ENCODE results near the gene RCE1.

Gene RCE1

DNA sequence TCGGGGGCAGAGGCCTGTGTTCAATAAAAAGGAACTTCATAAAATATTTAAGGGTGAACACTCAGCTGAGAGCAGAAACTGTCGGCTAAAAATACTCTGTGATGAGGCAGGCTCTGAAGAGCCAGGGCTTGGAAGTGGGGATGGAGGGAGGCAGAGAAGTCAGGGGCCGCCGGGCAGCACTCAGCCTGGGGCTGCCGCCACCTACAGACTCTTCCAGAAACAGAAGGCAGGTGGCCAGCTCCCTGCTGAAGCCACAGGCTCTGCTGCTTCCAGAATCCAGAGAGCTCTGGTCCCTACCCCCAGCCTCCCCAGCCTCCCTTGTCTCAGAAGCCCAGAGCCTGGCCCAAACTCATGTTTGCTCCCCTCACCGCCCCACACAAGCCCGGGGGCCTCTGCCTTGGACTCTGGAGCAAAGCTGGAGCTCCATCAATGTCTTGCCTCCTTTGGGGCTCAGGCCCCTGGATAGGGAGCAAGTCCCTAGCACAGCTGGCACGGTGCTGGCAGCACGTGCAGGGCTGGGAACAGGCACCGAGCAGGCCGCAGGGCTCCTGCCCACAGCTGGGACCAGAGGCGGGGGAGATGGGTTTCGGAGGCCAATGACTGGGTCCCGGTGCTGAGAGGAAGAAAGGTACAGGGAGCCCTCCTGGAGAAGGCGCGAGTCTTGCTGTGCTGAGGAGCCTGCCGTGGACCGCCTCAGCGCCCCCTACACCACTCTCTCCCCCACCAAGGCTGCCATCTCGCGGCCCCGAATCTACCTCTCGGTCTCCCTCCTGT is 21.9 kb downstream of the RCE1 start:
- in situ Hi-C loops (cut with HindIII; ENCODE audit: low sequenced_read_pairs), result no loop called here
- TF ChIP-seq, protein P1, sequence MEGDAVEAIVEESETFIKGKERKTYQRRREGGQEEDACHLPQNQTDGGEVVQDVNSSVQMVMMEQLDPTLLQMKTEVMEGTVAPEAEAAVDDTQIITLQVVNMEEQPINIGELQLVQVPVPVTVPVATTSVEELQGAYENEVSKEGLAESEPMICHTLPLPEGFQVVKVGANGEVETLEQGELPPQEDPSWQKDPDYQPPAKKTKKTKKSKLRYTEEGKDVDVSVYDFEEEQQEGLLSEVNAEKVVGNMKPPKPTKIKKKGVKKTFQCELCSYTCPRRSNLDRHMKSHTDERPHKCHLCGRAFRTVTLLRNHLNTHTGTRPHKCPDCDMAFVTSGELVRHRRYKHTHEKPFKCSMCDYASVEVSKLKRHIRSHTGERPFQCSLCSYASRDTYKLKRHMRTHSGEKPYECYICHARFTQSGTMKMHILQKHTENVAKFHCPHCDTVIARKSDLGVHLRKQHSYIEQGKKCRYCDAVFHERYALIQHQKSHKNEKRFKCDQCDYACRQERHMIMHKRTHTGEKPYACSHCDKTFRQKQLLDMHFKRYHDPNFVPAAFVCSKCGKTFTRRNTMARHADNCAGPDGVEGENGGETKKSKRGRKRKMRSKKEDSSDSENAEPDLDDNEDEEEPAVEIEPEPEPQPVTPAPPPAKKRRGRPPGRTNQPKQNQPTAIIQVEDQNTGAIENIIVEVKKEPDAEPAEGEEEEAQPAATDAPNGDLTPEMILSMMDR (IDR thresholded peaks at IDR 0.05; ENCODE audit: low read depth, low read length), result peak; percentile 2
- H3K4me3 ChIP-seq (ENCODE audit: low read depth, low read length), result no peak overlapping the region
- DNase-seq (ENCODE audit: low read depth, low spot score), result no peak

DNA sequence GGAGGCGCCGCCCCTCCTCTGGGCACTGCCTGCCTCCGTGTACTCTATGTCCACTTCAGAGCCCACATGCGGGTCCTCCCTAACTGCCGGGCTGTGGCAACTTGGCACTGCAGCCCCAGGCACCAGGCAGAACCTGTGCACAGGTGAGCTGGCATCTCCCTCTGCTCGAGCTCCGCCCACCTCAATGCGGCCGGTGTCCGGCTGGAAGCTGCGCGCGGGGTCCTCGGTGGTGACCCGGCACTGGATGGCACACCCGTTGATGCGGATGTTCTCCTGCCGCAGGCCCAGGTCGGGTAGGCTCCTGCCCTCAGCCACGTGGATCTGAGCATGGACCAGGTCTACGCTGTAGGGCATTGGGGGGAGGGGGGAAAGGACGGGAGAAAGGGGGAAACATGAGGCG is 22.8 kb downstream of the RCE1 start:
- no peak for DNase-seq (ENCODE audit: low read depth, low spot score)
- TF ChIP-seq, protein P1 (IDR thresholded peaks at IDR 0.05; ENCODE audit: low read depth, low read length), result no peak
- H3K4me3 ChIP-seq (ENCODE audit: low read depth, low read length), result no peak overlapping the region
- in situ Hi-C loops (cut with HindIII; ENCODE audit: low sequenced_read_pairs), result no loop called here

DNA sequence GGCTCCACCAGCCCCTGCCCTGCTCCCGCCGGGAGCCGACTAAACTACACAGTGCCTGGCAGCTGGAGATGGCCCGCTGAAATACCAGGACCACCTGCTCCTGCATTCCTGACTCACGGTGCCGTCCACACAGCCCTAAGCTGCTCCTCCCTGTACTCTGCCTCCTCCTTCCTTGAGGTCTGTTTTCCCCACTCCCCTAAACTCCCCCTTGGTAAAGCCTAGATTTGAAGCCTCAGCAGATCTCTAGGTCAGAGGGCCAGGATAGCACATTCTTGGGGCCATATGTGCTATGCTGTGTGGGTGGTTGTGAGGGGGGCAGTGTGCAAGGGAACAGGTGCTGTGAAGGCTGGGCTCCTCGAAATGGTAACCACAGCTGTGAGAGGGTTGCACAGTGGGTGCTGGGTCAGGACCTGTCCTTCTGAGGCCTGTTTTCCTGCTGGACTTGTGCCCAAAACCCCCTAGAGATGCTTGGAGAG is 23.3 kb downstream of the RCE1 start:
- in situ Hi-C loops (cut with HindIII; ENCODE audit: low sequenced_read_pairs), result no loop called here

DNA sequence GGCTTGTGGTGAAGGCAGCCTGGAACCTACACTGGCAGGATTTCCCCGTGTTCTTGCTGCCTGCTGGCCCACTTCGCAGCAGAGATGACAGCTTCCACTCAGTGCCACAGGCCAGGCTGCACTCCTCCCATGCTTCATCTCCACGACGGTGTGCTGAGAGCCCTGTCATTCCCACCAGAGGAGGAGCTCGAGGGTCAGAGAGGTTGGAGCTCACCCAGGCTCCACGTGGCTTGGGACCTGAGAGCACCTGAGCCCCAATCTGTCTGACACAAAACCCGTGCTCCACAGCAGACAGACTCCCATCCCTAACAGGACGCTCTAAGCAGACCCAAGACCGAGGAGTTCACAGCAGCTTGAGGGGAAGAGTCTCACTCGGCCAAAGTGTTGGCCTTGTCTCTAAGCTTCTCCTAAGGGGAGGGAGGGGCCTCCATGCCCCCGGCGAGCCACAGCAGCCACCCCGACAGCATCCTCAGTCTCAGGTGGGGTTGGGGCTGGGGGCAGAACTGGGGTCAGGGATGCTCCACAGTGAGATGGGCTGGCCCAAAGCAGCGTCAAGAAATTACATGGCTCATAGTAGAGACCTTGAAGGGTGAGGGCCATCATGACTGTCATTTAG is 24.3 kb downstream of the RCE1 start:
- in situ Hi-C loops (cut with HindIII; ENCODE audit: low sequenced_read_pairs), result no loop called here
- DNase-seq (ENCODE audit: low read depth, low spot score), result no peak
- no peak overlapping the region for H3K4me3 ChIP-seq (ENCODE audit: low read depth, low read length)
- TF ChIP-seq, protein P1 (IDR thresholded peaks at IDR 0.05; ENCODE audit: low read depth, low read length), result no peak

More for the DNA sequence above, 23.3 kb downstream of the RCE1 start:
- DNase-seq (ENCODE audit: low read depth, low spot score), result no peak
- TF ChIP-seq, protein P1 (IDR thresholded peaks at IDR 0.05; ENCODE audit: low read depth, low read length), result no peak
- H3K4me3 ChIP-seq (ENCODE audit: low read depth, low read length), result no peak overlapping the region

DNA sequence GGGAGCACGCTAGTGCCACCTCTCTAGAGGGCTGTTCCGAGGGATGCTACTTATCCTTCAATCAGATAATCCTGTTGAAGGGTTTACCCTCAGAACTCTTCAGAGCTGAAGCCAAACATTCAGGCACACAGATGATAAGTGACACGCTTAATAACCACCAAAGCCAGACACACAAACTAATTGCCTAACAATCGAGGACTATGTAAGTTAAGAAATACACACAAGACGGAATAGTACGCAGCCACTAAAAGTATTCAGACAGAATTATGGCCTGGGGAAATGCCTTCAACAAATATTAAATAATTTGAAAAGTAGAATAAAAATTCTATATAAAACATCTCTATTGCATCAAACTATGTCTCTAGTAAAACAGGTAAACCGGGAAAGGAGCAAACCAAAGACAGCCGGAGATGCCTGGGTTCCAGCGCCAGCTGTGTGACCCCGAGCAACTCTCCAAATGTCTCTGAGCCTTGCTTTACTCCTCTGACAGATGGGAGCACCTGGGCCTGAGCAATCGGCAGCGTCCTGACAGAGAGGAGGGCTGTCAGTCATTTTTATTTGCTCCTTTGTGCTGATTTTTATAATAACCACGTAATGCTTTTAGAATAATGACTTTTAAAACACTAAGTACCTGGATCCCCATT is 25.0 kb downstream of the RCE1 start:
- TF ChIP-seq, protein P1 (IDR thresholded peaks at IDR 0.05; ENCODE audit: low read depth, low read length), result no peak
- DNase-seq (ENCODE audit: low read depth, low spot score), result no peak
- in situ Hi-C loops (cut with HindIII; ENCODE audit: low sequenced_read_pairs), result no loop called here
- H3K4me3 ChIP-seq (ENCODE audit: low read depth, low read length), result no peak overlapping the region

DNA sequence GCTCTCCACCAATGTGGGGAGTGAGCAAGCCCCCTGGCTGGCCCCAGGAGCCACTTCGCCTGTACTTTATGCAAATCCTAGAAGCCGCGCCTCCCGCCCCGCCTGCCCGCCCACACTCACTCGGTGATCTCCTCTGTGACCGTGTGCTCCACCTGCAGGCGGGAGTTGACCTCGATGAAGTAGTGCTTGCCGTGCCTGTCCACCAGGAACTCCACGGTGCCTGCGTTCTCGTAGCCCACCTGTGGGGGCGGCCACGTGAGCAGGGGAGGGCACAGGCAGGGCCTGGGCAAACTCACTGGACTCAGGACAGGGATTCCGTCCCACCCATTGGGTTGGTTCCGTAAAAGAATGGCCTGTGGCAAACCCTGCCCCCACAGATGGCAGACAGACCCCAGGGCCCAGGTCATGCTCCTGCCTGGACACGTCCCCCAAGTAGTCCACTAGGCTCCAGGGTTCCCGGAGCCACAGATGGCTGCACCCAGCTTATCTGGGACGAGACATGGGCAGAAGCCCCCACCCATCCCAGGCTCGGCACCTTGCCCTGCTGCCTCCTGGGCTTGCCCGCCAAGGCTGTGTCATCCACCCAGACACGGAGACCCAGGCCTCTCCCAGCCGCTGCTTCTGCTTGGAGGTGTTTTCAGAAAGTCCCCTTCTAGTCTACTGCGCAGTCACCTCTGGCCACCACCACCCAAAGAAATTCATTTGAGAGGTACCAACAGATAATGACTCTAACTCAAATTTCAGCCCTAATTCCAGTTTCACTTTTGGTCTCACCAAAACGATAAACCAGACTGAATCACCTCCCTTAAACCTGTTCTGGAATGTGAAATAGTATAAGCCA is 25.7 kb downstream of the RCE1 start:
- in situ Hi-C loops (cut with HindIII; ENCODE audit: low sequenced_read_pairs), result no loop called here
- TF ChIP-seq, protein P1 (IDR thresholded peaks at IDR 0.05; ENCODE audit: low read depth, low read length), result no peak
- no peak overlapping the region for H3K4me3 ChIP-seq (ENCODE audit: low read depth, low read length)
- DNase-seq (ENCODE audit: low read depth, low spot score), result no peak

Data from astrocyte of the spinal cord (primary cell).